GM19238 (cell line): ENCODE measurements around the gene FAM53B.

Experiments used
- DNase-seq: peaks from one replicate; pipeline ENCODE4 v3.0.0; 2011; ENCODE audit warnings: low spot score; ENCODE audit not compliant: insufficient read length

Gene FAM53B

DNA sequence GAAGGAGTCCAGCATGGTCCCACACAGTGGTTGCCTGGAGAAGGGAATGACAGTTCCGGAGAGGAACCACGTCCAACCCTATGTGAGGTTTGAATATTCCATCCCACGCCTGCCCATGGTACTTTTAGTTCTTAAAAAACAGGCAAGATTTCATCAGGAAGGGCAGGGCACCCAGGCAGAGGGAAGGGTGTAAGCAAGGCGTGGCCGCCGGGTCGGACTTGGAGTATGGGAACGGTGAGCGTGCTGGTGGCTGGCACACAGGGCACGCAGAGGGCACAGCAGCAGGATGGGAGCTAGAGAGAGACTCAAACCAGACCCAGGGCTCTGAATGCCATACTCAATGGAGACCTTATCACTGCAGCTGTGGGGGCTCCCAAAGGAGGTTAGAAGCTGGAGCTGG, 34.3 kb downstream of the FAM53B start:
- no peak for DNase-seq

DNA sequence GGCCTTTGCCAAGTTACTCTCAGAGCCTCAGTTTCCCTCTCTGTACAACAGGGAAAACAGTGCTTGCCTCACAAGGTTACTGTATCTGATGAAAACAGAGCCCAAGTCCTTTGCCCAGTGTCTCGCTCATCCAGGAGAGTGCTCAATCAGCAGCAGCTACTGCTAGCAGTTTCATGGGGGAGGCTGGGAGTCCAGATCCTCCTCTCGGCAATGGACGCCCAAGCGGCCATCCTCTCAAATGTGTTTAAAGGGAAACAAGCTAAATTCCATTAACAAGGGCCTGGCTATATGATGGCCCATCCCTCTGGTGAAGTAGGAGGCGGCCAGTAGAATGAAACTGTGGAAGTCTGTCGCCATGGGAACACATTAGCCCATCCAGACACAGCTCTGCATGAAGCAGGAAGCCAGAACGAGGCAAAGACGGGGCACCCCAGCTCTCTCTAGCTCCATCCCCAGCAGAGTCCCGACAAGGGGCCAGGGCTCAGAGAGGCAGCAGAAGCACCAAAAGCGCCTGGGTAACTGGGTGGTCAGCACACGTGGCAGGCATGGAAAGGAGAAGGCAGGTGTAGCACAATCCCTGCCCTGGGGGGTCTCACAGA, 35.2 kb downstream of the FAM53B start:
- no peak for DNase-seq

DNA sequence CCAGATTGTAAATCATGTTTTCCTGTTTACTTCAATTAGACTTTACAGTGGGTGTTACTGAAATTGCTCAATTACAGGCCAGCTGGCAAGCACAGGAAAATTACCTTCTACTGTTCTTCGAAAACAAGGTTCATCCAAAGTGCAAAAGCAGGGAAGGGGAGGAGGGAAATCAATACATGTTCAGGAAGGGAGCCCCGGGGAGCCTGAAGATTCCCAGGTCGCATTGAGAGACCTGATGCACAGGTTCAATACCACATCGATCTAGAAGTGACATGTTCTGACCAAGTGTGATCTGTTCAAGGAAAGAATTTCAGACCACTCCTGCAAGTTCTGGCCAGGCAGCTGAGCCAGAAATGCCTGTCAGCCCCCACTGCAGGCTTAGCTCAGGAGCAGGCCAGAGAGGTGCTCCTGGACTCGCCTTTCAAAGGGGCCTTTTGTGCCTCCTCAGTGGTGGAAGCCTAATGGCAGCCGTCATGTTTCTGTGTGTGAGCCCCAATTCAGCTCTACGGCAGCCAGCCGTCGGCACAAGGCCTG, 35.9 kb downstream of the FAM53B start:
- no peak for DNase-seq

DNA sequence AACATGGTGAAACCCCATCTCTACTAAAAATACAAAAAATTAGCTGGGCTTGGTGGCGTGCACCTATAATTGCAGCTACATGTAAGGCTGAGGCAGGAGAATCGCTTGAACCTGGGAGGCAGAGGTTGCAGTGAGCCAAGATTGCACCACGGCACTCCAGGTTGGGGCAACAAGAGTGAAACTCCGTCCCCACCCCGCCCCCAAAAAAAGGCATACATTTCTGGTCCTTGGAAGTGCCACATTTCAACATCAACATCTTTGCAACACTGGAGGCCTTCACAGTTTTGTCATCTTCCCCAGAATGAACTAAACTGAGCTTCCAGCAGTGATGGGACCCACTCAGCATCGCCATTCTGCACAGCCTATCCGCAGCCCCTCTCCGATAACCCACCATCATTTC, 36.6 kb downstream of the FAM53B start:
- no peak for DNase-seq

DNA sequence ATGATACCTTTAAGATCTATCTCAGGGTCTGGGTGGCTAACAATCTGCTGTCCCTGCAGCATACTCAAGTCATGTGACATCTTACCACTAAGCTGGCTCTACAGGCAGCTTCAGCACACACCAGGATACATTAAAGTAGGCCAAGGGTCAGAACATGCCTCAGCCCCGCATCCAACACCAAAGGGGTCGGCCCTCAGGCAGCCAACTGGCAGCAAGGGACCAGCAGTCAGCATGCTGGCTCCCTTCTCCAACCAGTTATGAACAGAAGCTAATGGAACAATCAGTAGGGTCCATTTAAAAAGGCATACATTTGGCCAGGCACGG, 37.1 kb downstream of the FAM53B start:
- no peak for DNase-seq

DNA sequence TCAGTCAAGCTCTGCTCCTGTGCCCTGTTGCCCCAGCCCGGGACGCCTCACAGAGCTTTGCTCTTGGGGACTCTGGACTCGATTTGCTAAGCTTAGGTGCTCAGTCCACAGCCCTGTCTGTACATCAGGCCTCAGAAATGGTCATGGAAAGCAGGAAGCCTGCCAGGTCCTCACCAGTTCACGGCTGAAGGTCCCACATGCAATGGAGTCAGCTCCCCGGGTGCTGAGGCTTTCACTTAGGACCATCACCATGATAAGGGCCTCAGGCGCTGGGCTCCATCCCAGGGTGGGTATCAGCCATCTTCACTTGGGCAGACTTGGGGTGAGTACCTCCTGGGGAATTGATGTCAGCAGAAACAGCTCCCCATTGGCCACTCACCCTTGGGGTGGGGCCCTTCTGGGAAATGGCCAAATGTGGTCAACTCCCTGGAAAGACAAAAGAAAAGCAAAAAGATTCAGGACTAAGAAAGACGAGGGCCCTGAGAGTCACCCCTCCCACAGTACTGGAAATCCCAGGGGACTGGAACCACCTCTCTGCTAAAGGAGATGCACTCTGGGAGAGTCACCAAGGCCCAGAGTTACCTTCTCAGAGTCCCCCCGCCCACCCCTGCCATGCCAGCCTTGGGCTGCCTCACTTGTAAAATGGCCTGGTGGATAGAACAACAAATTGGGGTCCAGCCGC, 37.6 kb downstream of the FAM53B start:
- DNase-seq = no peak

DNA sequence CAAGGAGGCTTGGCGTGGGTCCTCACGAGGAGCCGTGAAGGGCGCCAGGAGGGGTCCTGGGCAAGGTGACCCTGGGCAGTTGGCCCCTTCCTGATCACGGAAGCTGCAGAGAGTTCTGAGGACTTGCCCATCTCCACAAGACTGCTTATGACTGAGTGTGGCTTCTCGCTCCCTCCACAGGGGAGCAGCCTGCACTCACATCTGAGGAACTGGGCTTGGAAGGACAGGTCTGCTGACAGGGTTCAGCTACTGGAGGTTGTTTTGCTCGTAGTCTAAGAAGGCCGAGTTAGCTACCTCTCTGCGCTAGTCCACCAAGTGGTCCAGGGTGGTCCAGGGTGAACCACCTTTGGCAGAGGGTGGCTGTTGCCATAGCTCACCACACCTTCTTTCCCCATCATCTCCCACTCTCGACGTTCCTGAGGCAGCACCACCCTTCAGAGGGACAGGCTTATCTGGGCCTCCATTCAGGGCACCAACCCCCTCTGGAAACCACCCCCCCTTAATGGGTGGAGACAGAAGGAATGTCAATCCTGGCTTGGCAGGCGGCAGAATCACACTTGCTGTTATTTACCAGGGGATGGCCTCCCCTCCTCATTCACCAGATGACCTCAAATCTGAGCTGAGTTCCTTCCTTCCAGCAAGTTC, 38.2 kb downstream of the FAM53B start:
- DNase-seq = no peak

DNA sequence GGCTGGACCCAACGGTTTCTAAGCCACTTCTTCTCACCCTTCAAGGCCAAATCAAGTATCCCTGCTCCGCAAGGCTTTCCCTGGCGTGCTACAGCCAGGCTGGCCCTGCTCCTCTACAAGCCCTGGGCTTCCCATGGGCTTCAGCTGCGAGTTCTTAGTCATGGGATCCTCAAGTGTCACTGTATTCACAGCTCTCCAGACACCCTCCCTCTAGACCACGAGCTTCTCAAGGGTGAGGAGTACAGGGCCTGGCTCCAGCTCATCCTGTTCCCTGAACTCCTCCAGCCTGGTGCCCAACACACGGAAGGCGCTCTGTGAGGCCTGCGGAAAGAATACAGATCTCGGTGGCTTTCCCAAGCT, 38.8 kb downstream of the FAM53B start:
- no peak for DNase-seq

DNA sequence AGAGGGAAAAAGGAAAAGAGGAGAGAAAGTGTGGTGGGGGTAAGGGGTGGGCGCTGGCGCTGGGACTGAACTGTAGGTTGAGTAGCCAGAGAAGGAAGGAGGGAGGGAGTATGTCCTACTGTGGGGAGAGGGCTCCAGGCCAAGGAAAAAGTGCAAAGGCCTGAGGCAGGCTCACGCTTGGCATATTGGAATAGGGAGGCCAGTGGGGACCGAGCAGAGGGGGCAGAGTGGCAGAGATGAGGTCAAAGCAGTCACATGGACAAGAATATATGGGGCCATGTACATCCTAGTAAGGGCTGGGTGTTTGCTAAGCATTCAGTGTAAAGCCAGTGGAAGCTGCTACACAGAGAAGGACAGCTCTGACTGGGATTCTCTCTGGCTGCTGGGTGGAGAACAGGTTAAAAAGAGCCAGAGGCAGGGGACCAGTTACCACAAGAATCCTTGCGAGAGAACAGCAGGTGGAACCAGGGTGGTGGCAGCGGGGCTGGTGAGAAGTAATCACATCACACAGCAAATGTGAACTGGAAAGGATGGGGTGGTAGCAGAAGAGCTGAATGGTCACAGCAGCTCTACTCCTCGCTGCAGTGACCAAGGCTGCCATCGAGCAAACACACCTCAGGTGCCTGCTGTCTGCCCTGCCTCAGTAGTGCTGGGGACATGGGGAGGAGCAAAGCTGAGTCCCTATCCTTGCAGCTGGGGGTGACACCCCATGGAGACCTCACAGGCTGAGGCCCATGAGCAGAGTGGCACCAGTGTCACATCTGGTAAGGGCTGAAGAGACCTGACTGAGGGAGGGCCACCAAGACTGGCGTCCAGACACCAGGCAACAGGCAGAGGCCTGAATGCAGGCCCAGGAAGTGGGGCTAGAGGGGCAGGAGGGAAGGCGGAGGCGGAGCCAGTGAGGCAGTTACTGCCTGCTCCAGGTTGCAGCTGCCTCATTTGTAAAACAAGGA, 39.5 kb downstream of the FAM53B start:
- DNase-seq = no peak

DNA sequence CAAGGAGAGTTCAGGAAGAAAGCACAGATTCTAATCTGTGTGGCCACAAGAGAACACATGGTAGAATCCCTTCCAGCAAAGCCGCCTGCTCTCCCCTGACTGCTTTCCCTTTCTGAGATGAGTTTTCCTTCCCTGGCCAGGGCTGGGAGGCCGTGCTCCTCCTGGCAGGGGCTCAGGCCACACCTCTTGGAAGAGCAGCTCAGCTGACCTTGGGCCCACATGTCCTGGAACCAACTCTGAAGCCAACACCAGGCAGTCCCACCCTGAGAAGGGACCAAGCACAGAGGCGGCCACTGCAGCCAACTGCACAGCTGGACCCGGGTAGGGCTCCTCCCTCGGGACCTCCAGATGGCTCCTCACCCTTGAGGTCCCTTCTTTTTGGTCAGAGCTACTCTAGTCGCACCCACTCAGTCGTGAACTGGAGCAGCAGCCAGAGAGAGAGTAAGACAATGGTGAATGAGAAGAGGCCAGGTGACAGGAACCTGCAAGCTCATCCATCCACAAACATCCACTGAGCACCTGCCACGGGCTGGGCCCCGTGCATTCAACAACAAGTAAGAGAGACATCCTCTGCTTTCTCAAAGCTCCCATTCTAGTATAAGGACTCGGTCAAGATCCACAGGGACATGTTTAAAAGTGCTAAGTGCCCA, 40.3 kb downstream of the FAM53B start:
- DNase-seq = no peak

DNA sequence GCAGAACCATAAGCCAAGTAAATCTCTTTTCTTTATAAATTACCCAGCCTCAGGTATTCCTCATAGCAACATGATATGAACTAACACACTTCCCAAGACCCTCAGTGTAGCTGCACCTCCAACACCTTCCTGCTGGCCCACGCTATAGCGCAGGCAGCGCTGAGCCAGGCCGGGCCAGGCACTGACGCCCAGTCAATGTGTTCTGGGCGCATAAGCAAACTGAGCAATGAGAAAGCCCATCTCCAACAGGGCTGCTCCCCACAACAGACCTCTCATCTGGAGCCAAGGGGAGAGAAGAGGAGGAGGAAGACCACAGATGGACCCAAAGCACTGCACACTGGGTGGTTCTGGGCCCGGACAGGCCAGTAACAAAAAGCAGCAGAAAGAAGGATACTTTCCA, 40.8 kb downstream of the FAM53B start:
- DNase-seq = no peak

DNA sequence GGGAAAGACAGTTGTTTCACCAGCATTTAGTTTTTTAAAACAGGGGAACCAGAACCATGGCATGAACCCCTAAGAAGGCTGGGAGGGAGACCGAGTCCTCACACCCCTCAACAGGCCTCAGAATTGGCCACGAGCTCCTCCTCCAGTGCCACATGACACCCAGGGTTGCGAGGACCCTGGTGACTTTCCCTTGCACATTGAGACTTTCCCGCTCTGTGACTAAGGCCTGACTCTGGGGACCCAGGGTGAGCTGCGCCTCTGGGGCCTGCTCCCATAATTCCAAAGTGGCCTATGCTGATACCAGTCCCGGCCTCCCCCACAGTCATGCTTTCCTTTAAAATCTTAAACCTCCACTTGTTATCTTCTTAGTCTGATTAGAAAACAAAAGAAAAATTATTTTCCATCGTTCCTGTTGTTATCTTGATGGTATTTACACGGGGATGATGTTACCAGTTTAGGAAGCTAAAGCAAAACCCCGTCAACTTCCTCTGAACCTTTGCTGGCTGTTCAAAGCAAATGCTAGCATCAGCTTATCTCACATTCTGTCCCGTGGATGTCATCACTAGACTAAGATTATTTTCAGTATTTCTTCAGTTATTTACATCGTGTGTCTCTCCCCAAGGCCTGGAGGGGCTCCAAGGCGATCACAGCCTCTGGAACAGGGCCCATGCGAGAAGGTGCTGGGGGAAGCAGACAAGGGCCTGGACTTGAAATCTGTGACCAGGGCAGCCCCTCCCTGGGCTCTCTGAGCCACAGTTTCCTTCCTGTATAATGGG, 42.1 kb downstream of the FAM53B start:
- no peak for DNase-seq

DNA sequence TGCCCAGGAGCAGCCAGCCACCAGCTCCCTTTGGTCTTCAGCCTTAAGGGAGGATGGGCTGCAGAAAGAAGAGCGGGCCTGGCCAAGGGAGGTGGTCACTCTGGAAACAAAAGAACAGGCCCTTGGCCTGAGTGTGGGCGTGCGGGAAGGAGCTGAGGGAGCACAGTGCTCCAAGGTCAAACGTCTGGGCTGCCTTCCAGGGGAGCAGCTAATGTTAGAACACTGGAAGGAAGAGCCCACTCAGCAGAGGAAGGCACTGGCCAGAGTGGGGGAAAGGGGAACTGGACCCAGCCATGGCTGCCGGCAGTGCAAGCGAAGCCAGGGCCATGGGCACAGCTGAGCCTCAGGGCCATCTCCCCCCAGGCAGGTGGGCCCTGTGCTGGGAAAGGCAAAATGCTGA, 42.7 kb downstream of the FAM53B start:
- no peak for DNase-seq

DNA sequence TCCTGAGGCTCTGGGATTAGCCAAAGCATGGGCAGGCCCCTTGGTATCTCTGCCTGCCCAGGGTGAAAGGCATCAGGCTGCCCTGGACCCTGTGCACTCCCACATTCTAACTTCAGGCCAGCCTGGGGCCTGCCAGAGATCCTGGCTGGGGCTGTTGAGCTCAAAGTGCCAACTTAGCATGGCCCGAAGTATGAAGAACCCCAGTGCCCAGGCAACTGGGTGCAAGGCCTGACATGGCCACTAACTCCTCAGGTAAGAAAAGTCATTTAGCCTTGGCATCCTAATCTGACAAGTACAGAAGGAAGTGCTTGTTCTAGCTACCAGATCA, 43.2 kb downstream of the FAM53B start:
- no peak for DNase-seq

DNA sequence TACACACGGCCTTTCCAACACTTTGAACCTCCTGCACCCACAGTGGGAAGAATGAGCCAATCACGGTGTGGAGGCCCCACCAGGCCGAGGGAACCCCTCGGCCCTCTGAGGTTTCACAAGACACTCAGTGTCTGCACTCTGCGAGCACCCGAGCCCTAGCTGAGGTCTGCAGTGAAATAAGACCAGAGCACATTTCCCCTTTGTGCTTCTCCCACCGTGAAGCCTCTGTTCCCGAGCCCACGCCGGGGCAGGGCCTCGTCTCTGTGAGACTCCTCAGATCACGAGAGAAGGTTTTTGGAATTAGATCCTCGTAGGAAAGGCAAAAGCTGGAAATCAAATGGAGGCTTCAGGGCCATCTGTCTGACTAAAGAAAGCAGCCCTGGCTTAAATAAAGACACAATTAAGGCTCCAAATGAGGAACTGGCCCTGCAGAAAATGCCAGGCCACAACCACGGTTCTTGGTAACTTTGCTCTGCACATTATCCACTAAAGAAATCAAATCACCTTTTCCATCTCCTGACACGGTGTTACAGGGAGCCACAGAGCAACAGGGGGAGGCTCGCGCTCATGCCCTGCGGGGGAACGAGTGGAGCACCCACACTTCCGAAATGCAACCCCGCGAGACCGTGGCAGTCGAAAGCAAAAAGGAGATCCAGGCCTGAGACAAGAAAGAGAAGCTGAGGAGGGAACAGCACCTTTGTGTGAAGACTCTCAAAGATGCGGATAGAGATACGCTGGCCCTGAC, 43.7 kb downstream of the FAM53B start:
- DNase-seq = no peak

DNA sequence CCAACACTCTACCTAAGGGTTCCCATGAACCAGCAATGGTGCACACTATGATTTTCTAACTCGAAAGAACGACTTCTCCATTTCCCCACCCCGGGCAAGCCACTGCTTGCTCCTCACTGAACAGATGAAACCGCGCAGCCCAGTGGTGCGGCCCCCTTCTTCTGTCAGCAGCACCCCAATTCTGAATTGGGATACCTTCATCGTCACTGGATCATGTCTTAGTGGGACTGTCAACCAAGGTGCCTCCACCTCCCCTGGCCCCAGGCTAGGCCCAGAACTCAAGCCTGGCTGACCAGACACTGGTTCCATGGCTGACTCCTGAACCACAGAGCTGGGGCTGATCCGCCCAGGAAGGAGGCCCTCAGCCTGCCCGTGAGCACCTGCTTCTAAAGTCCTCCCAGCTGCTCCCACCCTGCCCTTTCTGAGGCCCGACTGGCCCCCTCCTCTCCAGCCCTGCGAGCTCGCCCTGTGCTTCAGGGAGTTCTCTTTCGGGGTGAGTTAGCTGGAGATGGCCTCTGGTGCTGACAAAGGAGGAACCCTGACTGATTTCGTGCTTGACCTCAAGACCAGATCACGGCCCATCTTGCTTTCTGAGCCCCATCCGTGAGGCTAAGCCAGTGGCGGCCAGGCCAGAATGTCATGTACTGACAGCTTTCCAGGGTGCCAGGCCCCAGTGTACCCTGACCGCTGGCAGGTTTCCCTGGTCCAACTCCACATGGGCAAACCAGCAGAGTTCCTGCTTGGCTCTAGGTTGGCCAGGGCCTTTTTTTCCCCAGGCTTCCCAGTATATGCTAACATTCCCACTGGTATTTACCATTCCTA, 44.5 kb downstream of the FAM53B start:
- DNase-seq = no peak

DNA sequence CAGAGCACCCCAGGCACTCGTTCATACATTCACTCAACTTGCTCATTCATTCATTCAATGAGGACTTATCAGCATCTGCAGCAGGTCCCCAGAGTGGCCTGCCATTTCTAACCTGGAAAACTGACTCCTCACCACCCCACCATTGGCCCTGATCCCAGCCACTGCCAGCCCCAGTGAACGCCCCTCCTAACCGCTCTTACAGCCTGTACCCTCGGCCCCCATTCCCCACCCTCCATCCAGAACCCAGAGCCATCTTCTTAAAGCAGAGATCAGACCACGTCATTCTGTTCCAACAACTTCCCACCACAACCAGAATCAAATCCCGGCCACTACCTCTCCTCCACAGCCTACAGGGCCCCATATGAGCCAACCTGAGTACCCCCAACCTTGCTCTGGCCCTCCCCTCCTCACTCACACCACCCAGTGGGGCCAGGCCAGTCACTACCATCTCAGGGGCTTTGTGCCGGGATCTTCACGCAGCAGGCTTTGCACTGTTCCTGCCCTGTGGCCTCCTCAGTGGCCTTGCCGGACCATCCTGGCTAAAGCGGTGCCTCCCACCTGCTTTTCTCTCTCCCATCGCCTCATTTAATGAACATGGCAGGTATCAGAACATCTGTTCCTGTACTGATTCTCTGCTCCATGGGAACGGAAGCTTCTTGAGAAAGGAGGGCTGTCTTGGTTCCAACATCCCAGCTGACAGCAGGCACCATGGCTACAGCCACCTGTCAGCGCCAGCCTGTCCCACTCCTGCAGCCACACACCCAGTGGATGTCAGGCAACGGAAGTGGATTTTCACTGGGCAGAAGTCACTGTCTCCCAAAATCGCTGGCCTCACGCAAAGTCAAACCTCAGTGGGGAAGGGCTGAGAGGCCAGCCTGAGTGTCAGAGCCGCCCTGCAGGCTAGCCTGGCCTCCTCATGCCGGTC, 45.4 kb downstream of the FAM53B start:
- DNase-seq = no peak
